NCI-H345 (cell line): Measurements from ENCODE around the gene SFTPD.
"Not testable (repeated sequence)": the region's sequence is repeated elsewhere in the genome, so short reads cannot be mapped to it uniquely, and the experiment has no call there.

Source experiments
- DNase-seq: peaks from one replicate; lab custom pipeline; 2025; lab: John Stamatoyannopoulos, UW

Gene SFTPD

GRCh38 chr10:79948976-79949722, at the start of gene SFTPD:
Gene SFTPD (minus strand): TSS chr10:79949105. CDS start chr10:79946659, 2,446 bp downstream.
- no peak for DNase-seq

DNA sequence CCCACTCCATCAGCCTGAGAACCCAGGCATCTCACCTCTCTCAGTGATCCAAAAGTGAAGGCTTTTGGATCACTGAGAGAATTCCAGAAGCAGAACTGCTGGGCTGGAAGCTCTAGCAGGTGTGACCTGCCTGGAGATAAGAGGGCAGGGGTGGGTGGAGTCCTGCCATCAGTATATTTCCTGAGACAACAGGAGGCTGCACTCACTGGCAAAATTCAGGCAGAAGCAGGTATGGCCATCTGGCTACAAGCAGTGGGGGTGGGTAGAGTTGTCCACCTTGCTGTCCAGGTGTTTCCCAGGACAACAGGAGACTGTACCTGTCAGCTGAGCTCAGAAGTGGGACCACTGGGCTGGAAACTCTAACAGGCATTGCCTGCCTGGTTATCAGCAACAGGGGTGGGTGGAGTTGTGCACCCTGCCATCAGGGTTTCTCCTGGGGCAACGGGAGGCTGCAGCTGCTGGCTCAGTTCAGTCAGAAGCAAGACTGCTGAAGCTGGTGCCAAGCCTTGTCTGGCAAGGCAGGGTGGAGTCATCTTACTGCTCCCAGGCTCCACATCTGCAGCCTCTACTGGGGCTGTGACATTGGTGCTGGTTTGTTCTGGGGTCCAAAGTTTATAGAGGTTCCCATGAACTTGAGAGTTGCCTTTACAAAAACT, 47.2 kb upstream of the SFTPD start:
- DNase-seq, result no peak

DNA sequence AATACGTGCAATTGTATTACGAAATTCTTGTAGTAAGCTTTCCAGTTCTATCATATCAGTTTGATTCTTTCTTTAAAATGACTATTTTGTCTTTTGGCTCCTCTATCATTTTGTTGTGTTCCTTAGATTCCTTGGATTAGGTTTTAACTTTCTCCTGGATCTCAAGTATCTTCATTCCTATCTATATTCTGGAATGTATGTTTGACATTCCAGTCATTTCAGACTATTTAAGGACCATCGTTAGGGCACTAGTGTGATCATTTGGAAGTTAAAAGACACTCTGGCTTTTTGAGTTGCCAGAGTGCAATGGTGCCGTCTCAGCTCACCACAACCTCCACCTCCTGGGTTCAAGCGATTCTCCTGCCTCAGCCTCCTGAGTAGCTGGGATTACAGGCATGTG, 45.7 kb upstream of the SFTPD start:
- no peak for DNase-seq

DNA sequence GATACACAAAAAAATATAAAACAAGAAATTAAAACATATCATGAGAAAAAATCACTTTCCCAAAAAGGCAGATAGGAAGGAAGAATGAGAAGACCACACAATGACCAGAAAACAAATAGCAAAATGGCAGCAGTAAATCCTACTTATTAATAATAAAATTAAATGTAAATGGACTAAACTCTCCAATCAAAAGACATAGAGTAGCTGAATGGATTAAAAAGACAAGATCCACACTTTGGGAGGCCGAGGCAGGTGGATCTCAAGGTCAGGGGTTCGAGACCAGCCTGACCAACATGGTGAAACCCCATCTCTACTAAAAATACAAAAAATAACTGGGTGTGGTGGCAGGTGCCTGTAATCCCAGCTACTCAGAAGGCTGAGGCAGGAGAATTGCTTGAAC, 39.3 kb upstream of the SFTPD start:
- DNase-seq, result not testable (repeated sequence)

DNA sequence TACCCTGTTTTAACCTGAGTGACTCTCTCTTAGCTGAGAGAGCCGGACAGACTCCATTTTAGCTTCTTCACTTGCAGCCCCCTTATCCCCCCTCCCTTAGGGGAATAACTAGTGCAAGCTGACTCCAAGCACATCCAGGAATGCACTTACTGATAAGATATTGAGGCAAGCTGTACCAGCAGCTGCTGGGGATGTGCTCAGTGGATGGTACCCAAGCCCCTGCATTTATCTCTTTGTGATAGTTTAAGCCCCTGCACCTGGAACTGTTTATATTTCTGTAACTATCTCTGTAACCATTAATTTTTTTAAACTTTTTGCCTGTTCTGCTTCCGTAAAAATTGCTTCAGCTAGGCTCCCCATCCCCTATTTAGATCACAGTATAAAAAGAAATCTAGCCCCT, 37.8 kb upstream of the SFTPD start:
- not testable (repeated sequence) for DNase-seq

DNA sequence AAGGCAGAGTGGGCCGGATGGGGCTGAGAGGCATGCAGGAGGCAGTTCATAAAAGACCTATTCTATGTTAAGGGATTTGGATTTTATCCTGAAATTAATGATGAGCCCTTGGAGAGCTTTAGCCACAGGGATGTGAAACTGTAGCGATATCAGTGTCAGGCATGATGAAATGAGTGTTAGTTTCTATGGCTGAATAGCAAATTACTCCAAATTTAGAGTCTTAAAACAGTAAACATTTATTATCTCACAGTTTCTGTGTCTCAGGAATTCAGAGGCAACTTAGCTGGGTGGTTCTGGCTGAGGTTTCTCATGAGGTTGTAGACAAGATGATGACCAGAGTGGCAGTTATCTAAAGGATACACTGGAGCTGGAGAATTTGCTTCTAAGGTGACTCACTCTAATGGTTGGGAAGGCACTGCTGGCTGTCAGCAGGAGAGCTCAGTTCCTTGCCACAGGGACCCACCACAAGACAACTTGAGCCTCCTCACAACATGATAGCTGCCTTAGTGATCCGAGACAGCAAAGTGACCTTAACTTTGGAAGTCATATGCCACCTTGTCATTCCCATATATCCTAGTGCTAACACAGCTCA, 36.7 kb upstream of the SFTPD start:
- DNase-seq, result no peak

DNA sequence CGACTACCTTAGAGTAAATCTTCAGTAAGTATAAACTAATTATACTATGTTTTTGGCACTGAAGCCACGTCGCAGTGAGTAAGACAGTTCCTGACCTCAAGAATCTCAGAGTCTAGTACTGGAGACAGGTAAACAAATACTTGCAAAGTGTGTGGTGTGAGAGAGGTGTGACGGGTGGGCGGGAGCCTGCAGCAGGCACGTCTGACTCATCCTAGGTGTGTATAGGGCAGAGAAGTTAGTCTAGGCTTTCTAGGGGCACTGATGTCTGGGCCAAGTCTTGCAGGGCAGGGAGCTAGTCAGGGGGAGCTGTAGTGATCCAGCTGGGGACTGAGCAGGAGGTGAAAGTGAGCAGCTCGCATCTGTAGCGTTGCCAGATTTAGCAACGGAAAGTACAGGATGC, 35.9 kb upstream of the SFTPD start:
- no peak for DNase-seq

- DNase-seq, result no peak
Measured at GRCh38 chr10:79983286-79983909, 34.5 kb upstream of the SFTPD start.

DNA sequence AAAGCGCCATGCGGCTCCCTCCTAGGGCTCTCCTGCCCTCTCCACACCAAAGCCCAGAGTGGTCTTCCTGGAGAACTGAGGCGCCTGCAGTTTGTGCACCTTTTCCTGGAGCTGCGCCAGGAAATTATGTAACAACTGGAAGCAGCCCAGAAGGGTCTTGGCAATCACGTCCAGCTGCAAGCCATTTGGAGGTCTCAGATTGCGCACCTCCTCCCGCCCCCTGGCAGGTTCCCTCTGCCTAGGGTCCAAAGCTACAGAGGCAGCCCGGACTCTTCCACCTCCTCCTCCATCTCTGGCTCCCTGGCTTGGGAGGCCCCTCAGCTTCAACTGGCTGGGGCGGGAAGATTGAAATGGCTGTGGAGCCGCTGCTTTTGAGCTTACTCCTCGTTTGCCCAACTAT, 34.0 kb upstream of the SFTPD start:
- DNase-seq, result no peak

DNA sequence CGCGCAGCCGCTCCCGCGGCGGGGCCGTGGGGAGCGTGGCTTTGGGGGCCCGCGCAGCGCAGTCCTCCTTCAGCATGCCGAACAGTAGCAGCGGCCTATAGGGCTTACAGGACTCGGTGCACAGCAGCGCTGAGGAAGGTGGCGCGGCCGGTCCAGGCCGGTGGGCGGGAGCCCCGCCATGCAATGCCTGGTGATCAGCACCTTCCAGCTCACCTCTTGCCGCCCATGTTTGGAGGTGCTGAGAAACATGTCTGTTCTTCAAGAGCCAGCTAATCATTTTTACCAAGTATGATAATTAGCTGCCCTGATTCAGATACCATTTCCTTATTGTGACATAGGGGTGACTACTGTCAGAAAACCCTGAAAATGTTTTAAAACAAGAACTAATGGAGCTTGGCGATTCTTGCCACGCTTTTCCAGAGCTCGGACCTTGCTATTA, 33.5 kb upstream of the SFTPD start:
- no peak for DNase-seq

- DNase-seq, result peak; percentile 59
Measured at GRCh38 chr10:79981450-79982361, 32.8 kb upstream of the SFTPD start.

GRCh38 chr10:79980711-79981110, 31.8 kb upstream of the SFTPD start:
- no peak for DNase-seq

GRCh38 chr10:79979976-79980687, 31.2 kb upstream of the SFTPD start:
- no peak for DNase-seq

DNA sequence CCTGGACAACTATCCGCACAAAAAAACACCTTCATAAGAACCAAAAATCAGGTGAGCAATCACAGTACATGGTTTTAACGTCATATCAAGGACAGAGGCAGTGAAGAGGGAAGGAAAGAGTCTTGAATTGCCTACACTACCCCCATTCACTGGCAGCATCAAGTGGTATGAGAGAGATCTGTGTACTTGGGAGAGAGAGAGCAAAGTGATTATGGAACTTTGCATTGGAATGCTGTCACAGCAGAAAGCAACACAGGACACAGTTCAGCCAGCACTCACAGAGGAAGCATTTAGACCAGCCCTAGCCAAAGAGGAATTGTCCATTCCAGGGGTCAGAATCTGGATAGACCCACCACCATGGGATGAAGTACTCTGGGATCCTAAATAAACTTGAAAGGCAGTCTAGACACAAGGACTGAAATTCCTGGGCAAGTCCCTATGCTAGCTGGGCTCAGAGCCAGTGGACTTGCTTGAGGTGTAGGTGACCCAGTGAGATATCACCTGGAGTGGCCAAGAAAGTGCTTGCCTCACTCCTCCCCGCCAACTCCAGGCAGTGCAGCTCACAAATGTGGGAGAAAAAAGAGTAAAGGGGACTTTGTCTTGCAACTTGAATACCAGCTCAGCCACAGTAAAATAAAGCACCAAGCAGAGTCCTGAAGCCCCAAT, 30.5 kb upstream of the SFTPD start:
- no peak for DNase-seq

DNA sequence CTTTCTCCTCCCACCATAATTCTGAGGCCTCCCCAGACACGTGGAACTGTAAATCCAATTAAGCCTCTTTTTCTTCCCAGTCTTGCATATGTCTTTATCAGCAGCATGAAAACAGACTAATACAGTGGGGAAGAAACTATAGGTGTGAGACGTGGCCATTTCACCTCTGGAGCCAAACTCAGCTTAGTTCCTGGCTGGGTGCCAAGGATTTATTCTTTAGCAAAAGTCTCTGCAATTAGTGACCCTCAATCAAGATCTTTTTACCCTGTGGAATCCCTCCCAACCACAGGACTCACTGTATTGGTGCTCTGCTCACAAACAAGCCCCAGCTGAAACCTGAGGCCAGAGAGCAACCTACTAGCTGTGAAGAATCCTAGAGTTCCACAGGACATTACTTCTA, 28.1 kb upstream of the SFTPD start:
- no peak for DNase-seq

GRCh38 chr10:79970062-79970461, 21.2 kb upstream of the SFTPD start:
- no peak for DNase-seq

GRCh38 chr10:79947787-79948424, 999 bp downstream of the SFTPD start:
- no peak for DNase-seq

DNA sequence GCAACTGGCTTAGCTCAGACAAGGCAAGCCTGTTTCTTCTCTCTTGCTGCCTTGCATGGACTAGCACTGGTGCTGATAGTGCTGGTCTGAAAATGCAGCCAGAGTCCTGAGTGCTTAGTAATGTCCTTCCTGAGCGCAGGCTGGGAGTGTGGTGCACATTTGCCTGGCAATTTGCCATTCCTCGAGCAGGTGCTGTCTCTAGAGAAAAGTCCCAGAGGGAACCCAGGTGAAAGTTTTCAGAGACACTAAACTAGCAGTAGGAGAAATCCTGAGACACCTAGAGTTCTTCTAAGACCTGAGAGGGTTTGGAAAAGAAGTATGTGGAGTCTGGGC, 1.9 kb downstream of the SFTPD start:
- DNase-seq, result peak; percentile 25

DNA sequence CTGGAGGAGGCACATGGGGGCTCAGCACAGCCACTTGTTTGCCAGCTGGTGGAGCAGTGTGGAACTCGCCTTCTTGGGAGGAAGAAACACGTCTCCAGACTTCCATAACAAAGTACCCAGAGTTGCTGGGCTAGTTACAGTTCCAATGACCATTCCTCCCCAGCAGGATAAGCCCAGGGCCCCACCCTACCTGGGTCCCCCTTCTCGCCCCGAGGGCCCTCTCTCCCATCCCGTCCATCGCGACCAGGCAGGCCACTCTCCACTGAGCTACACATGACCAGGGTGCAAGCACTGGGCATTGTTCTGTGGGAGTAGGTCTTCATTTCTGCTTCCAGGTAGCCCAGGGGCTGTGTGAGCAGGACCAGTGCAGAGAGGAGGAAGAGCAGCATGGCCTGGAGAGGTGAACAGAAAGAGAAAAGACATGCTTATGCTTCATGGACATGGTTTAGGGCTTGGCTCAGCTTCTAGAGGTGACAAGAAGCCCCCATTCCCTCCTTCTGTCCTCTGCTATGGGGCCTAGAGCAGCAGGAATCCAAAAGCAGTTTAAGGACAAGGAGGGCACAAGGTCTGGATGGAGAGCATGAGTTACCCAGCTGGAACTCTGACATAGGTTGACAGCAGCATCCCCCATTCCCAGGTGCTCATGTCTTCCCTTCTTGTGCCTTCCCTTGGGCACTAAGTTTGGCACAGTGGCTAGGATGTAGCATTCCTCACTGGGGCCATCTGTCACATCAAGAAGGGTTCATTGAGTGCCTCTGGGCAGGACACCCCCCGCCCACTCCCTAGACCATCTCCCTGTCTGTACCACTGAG, 2.4 kb downstream of the SFTPD start:
- DNase-seq, result no peak
